CD4-positive, alpha-beta T cell (primary cell): ENCODE data around the gene HM13. TPM values are rescaled to one million over a fixed set of nuclear protein-coding genes. Genes with fewer than 3 reads are reported as not detected.
A peak's percentile ranks its signal among the peaks of the same experiment; 100 is the strongest.

Source experiments
- ATAC-seq: fragments of 200-7000 bp; cut with Tn5 transposase; one replicate; pipeline ENCODE4 v1.10.0; 2022; ENCODE audit warnings: mild to moderate bottlenecking; ENCODE audit not compliant: poor library complexity
- CTCF ChIA-PET: fragments of 350-600 bp; sonication (Branson Sonifier 250); formaldehyde crosslinking; loops from one replicate; lab custom pipeline; 2021; ENCODE audit warnings: antibody characterized with exemption, inconsistent platforms; lab: Charles Lee
- POLR2A ChIA-PET: fragments of 350-600 bp; sonication (Branson Sonifier 250); formaldehyde crosslinking; loops from one replicate; lab custom pipeline; 2021; ENCODE audit warnings: antibody characterized with exemption, inconsistent platforms; lab: Charles Lee
- DNase-seq, 14 experiments: peaks; one replicate each; pipeline ENCODE4 v3.0.0-alpha.2; 2013 to 2020; ENCODE audit warnings: mixed read lengths in 2 of 14
- H3K27ac ChIP-seq, 2 donors: one replicate each; pipeline versions ENCODE4 v1.5.1 to v1.7.0; 2013; ENCODE audit warnings: low read length in 2 of 2, low read depth in 1 of 2, mild to moderate bottlenecking in 1 of 2
- H3K27me3 ChIP-seq, 2 experiments: 1 replicate in 1 of 2; 2 replicates in 1 of 2; pipeline versions ENCODE4 v1.6.1 to v1.7.0; 2013; ENCODE audit warnings: low read length in 2 of 2, control low read depth in 1 of 2, mild to moderate bottlenecking in 1 of 2, moderate library complexity in 1 of 2; ENCODE audit not compliant: insufficient read depth in 2 of 2, control insufficient read depth in 1 of 2
- H3K36me3 ChIP-seq: one replicate; pipeline ENCODE4 v1.6.1; 2013; ENCODE audit warnings: low read length, control low read depth; ENCODE audit not compliant: insufficient read depth
- H3K4me1 ChIP-seq: one replicate; pipeline ENCODE4 v1.6.1; 2013; ENCODE audit warnings: low read length, control low read depth; ENCODE audit not compliant: insufficient read depth
- H3K4me3 ChIP-seq: one replicate; pipeline ENCODE4 v1.5.1; 2013; ENCODE audit warnings: mild to moderate bottlenecking, low read length, moderate library complexity
- H3K9me3 ChIP-seq, 2 experiments: 1 replicate in 1 of 2; 2 replicates in 1 of 2; pipeline versions ENCODE4 v1.6.1 to v1.7.0; 2013; ENCODE audit warnings: low read length in 2 of 2, mild to moderate bottlenecking in 2 of 2, control low read depth in 1 of 2, moderate library complexity in 1 of 2; ENCODE audit not compliant: control insufficient read depth in 1 of 2, insufficient read depth in 1 of 2
- H3K27ac Mint-ChIP-seq: one replicate; pipeline ENCODE4 v1.8.0; 2020; ENCODE audit warnings: mixed read lengths
- H3K27me3 Mint-ChIP-seq: one replicate; pipeline ENCODE4 v1.8.0; 2021; ENCODE audit warnings: mixed read lengths
- H3K36me3 Mint-ChIP-seq: one replicate; pipeline ENCODE4 v1.8.0; 2021; ENCODE audit warnings: low read depth, mixed read lengths
- H3K4me1 Mint-ChIP-seq: one replicate; pipeline ENCODE4 v1.8.0; 2021; ENCODE audit warnings: low read depth, mixed read lengths
- H3K4me3 Mint-ChIP-seq: one replicate; pipeline ENCODE4 v1.8.0; 2020; ENCODE audit warnings: mild to moderate bottlenecking, mixed read lengths
- H3K9me3 Mint-ChIP-seq: one replicate; pipeline ENCODE4 v1.8.0; 2020; ENCODE audit warnings: mixed read lengths
- intact Hi-C, 2 experiments: fragments of 100-400 bp; cut with DNase I in 1 of 2; cut with micrococcal nuclease in 1 of 2; formaldehyde crosslinking; loops; one replicate each; pipeline versions ENCODE4 v1.15.1 to v1.9.0; 2023 to 2025; cut with DNase I, micrococcal nuclease
- total RNA-seq, 174 experiments: library from RNA in 2 of 174; stranded (reverse) in 2 of 174; gene quantifications; one replicate each; pipeline ENCODE4 v1.2.3 and lab custom pipeline; 2021 to 2026
- TF ChIP-seq, protein P1 (sequence below): fragments of 200-600 bp; IDR thresholded peaks from one replicate; pipeline ENCODE4 v1.8.0; 2022; ENCODE audit warnings: antibody characterized with exemption, mild to moderate bottlenecking

Gene HM13
- total RNA-seq, 2 experiments from 2014 or later = 97.8 to 113 TPM

- Mint-ChIP-seq H3K36me3 (no peaks in the 10 kb centered on the region), H3K27ac (no peak overlapping the region), H3K9me3 (no peaks in the 10 kb centered on the region), H3K4me1 (no peaks in the 10 kb centered on the region), H3K27me3 (peaks cover 9% of the 10 kb centered on the region), H3K4me3 (no peak overlapping the region)
- intact Hi-C loops = no loop called here
- Histone ChIP-seq H3K36me3 (no peaks in the 10 kb centered on the region), H3K9me3 (no peaks in the 10 kb centered on the region), H3K27me3 (no peaks in the 10 kb centered on the region), H3K4me3 (no peak overlapping the region), H3K4me1 (no peaks in the 10 kb centered on the region), H3K27ac (no peak overlapping the region)
- no peak for DNase-seq
- TF ChIP-seq, protein P1, sequence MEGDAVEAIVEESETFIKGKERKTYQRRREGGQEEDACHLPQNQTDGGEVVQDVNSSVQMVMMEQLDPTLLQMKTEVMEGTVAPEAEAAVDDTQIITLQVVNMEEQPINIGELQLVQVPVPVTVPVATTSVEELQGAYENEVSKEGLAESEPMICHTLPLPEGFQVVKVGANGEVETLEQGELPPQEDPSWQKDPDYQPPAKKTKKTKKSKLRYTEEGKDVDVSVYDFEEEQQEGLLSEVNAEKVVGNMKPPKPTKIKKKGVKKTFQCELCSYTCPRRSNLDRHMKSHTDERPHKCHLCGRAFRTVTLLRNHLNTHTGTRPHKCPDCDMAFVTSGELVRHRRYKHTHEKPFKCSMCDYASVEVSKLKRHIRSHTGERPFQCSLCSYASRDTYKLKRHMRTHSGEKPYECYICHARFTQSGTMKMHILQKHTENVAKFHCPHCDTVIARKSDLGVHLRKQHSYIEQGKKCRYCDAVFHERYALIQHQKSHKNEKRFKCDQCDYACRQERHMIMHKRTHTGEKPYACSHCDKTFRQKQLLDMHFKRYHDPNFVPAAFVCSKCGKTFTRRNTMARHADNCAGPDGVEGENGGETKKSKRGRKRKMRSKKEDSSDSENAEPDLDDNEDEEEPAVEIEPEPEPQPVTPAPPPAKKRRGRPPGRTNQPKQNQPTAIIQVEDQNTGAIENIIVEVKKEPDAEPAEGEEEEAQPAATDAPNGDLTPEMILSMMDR = no peak
- CTCF ChIA-PET = interaction anchor here (2.2 kb wide), 1 partner anchor 15 kb away, joined by 10 read pairs; no protein-coding TSS in a partner anchor
- POLR2A ChIA-PET = no interaction called here
- ATAC-seq = no peak
Measured at GRCh38 chr20:31597481-31597855, 83.2 kb downstream of the HM13 start.

DNA sequence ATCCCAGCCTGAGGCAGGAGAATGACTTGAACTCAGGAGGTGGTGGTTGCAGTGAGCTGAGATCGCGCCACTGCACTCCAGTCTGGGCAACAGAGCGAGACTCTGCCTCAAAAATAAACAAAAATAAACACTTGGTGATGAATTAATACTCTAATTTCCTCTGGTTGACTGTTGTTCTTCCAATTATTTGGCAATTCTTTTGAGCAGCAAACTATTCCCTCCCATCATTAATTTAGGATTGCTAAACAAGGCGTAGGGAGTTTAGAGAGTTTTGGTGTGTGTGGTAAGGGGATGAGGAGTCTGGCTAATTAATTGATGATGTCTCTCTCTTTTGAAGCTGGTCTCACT lies 88.2 kb downstream of the HM13 start:
- DNase-seq (no peak), ATAC-seq (no peak)
- H3K36me3 ChIP-seq = no peaks in the 10 kb centered on the region
- no peaks in the 10 kb centered on the region for H3K9me3 Mint-ChIP-seq
- intact Hi-C loops = no loop called here
- CTCF ChIA-PET = interaction anchor here (0.7 to 3.3 kb wide), 6 partner anchors 11 to 121 kb away, joined by 3 to 52 read pairs (median 4); no protein-coding TSS in a partner anchor
- POLR2A ChIA-PET = interaction anchor here (2.7 kb wide), 1 partner anchor 10 kb away, joined by 11 read pairs; no protein-coding TSS in a partner anchor
- no peak overlapping the region for H3K4me3 ChIP-seq
- peak overlapping the region; percentile 83 for H3K4me3 Mint-ChIP-seq
- no peak overlapping the region for H3K27ac ChIP-seq
- TF ChIP-seq, protein P1 = no peak
- H3K4me1 ChIP-seq = peaks cover 33% of the 10 kb centered on the region
- peaks cover 44% of the 10 kb centered on the region for H3K27me3 Mint-ChIP-seq
- H3K27ac Mint-ChIP-seq = no peak overlapping the region
- peaks cover 25% of the 10 kb centered on the region for H3K4me1 Mint-ChIP-seq
- H3K36me3 Mint-ChIP-seq = peaks cover 5% of the 10 kb centered on the region
- H3K27me3 ChIP-seq = peaks cover 19 to 28% of the 10 kb centered on the region in 2 experiments
- peaks cover 0 to 7% of the 10 kb centered on the region in 2 experiments for H3K9me3 ChIP-seq

GRCh38 chr20:31602779-31603441 lies 88.7 kb downstream of the HM13 start:
- TF ChIP-seq, protein P1 = no peak

More at GRCh38 chr20:31602779-31603441, 88.7 kb downstream of the HM13 start:
- Mint-ChIP-seq H3K36me3 (peaks cover 5% of the 10 kb centered on the region), H3K27ac (peak overlapping the region; percentile 7), H3K27me3 (peaks cover 49% of the 10 kb centered on the region), H3K9me3 (no peaks in the 10 kb centered on the region), H3K4me1 (peaks cover 25% of the 10 kb centered on the region), H3K4me3 (peak overlapping the region; percentile 83)
- Histone ChIP-seq H3K4me3 (no peak overlapping the region), H3K27ac (no peak overlapping the region), H3K4me1 (peaks cover 33% of the 10 kb centered on the region), H3K9me3 (peaks cover 0 to 7% of the 10 kb centered on the region in 2 experiments), H3K27me3 (peaks cover 22 to 33% of the 10 kb centered on the region in 2 experiments), H3K36me3 (no peaks in the 10 kb centered on the region)
- DNase-seq = peak in 8 of 14 experiments; percentile 9 to 67 (median 35)
- CTCF ChIA-PET = interaction anchor here (0.7 to 3.3 kb wide), 6 partner anchors 10 to 121 kb away, joined by 3 to 52 read pairs (median 4); no protein-coding TSS in a partner anchor
- intact Hi-C loops = no loop called here
- POLR2A ChIA-PET = interaction anchor here (2.7 kb wide), 1 partner anchor 10 kb away, joined by 11 read pairs; no protein-coding TSS in a partner anchor
- ATAC-seq = peak; percentile 30
